ENCODE results near the gene KLHDC7B.

KLHDC7B gene

DNA sequence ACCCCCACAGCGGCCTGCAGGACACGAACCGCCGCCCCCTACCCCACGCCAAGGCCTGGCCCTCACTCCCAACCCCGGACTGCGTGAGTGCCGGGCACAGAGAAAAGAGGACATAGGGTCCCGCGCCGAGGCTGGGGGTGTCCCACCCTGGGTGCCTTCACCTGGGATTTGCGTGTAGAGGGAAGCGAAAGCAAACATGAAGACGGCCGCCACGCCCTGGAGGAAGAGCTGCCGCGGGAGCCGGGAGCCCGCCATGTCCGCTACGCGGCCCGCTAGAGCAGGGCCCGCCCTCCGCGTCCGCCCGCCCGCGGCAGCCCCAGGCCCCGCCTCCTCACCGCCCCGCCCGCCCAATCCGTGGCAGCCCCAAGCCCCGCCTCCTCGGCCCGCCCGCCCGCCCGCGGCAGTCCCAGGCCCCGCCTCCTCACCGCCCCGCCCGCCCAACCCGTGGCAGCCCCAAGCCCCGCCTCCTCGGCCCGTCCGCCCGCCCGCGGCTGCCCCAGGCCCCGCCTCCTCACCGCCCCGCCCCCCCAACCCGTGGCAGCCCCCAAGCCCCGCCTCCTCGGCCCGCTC is 38.2 kb upstream of the KLHDC7B start, which contains the start of gene LMF2:
Gene LMF2, minus strand, starts transcription at position 282 of the 570 bp plus-strand sequence. Its CDS starts 27 bp downstream, at position 255.
- DNase-seq (ENCODE audit: low spot score), result peak; percentile 99
- in situ Hi-C loops (cut with MboI; ENCODE audit: low pct_unique_long_range_greater_than_20kb, low sequenced_read_pairs, unreplicated experiment), result no loop called here
- TF ChIP-seq, protein P1, sequence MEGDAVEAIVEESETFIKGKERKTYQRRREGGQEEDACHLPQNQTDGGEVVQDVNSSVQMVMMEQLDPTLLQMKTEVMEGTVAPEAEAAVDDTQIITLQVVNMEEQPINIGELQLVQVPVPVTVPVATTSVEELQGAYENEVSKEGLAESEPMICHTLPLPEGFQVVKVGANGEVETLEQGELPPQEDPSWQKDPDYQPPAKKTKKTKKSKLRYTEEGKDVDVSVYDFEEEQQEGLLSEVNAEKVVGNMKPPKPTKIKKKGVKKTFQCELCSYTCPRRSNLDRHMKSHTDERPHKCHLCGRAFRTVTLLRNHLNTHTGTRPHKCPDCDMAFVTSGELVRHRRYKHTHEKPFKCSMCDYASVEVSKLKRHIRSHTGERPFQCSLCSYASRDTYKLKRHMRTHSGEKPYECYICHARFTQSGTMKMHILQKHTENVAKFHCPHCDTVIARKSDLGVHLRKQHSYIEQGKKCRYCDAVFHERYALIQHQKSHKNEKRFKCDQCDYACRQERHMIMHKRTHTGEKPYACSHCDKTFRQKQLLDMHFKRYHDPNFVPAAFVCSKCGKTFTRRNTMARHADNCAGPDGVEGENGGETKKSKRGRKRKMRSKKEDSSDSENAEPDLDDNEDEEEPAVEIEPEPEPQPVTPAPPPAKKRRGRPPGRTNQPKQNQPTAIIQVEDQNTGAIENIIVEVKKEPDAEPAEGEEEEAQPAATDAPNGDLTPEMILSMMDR (IDR thresholded peaks at IDR 0.05; ENCODE audit: extremely low read depth, insufficient read depth, missing control alignments), result no peak

DNA sequence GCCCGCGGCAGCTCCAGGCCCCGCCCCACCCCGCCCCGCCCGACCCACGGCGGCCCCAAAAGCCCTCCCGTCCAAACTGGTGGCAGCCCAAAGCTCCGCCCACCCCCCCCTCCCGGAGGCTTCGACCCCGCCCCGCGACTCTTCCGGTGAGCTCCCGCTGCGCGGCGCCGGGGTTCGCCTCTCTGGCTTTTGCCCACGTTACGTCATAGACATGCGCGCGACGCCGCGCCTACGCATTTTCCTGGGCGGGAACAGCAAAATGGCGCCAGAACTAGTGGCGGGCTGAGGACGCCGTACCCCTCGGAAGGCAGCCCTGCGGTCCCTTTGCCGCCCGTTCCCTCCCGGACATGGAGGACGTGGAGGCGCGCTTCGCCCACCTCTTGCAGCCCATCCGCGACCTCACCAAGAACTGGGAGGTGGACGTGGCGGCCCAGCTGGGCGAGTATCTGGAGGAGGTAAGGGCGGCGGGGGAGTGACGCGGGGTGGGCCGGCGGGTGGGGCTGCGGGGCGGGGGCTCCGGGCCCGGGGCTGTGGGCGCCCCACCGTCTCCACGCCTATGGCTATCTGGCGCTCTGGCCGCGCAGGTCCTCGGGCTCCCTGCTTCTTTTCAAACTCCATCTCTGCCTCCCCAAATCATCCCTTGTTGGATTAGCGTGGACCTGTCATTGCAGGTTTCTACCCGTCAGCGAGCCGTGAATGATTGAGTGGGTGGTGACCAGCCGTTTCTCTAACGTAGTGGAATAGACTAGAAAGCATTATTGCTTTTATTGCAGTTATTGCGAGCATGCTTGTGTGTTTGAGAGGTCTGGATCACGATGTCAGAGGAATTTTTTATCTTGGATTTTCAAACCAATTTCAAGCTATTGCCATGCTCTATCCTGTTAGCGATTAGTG is 37.5 kb upstream of the KLHDC7B start, which contains the start of gene NCAPH2:
Gene NCAPH2, plus strand, starts transcription at position 234 of the 894 bp plus-strand sequence. Its CDS starts 114 bp downstream, at position 348.
- peak; percentile 100 for DNase-seq (ENCODE audit: low spot score)
- TF ChIP-seq, protein P1 (IDR thresholded peaks at IDR 0.05; ENCODE audit: extremely low read depth, insufficient read depth, missing control alignments), result no peak
- in situ Hi-C loops (cut with MboI; ENCODE audit: low pct_unique_long_range_greater_than_20kb, low sequenced_read_pairs, unreplicated experiment), result no loop called here

DNA sequence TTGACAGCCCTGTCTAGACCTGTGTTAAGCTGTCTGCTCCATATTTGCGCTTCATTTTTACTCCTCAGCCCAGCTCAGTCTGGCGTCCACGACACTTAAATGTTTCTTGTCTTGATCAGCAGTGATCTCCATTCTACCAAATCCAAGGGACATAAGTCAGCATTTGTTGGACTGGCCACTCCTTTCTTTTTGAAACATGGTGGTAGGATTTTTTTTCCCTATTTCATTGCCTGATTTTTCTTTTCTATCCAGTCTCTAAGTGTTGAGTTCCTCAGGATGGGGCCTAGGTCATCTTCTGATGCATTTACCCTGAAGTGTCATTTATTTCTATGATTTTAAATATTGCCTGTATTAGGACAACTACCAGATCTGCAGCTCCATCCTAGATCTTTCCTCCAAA is 36.8 kb upstream of the KLHDC7B start:
- in situ Hi-C loops (cut with MboI; ENCODE audit: low pct_unique_long_range_greater_than_20kb, low sequenced_read_pairs, unreplicated experiment), result no loop called here
- DNase-seq (ENCODE audit: low spot score), result no peak
- TF ChIP-seq, protein P1 (IDR thresholded peaks at IDR 0.05; ENCODE audit: extremely low read depth, insufficient read depth, missing control alignments), result no peak

DNA sequence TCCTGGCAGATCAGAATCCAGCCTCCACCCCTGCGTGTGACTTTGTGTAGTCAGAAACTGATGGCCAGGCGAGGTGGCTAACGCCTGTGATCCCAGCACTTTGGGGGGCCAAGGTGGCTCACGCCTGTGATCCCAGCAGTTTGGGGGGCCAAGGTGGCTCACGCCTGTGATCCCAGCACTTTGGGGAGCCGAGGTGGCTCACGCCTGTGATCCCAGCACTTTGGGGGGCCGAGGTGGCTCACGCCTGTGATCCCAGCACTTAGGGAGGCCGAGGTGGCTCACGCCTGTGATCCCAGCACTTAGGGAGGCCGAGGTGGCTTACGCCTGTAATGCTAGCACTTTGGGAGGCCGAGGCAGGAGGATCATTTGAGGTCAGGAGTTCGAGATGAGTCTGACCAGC is 32.5 kb upstream of the KLHDC7B start:
- in situ Hi-C loops (cut with MboI; ENCODE audit: low pct_unique_long_range_greater_than_20kb, low sequenced_read_pairs, unreplicated experiment), result no loop called here
- TF ChIP-seq, protein P1 (IDR thresholded peaks at IDR 0.05; ENCODE audit: extremely low read depth, insufficient read depth, missing control alignments), result no peak
- no peak for DNase-seq (ENCODE audit: low spot score)

DNA sequence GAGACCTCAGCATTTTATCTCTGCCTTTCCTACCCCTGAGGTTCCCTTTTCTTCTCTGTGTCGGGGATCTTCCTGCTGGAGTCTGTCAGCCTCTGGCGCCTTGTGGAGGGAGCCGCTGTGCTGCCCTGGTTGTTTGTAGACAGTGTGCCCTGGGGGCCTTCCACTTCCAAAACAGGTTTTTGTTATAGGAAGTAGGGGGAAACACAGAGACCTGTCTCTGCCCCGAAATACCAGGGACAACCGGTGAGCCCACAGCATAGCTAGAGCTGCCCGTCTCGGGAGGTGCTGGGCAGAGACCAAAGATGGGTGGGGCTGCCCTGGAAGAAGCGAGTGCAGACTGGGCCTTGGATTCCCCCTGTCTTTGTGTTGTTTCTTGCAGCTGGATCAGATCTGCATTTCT is 29.6 kb upstream of the KLHDC7B start:
- TF ChIP-seq, protein P1 (IDR thresholded peaks at IDR 0.05; ENCODE audit: extremely low read depth, insufficient read depth, missing control alignments), result no peak
- DNase-seq (ENCODE audit: low spot score), result no peak
- in situ Hi-C loops (cut with MboI; ENCODE audit: low pct_unique_long_range_greater_than_20kb, low sequenced_read_pairs, unreplicated experiment), result no loop called here

DNA sequence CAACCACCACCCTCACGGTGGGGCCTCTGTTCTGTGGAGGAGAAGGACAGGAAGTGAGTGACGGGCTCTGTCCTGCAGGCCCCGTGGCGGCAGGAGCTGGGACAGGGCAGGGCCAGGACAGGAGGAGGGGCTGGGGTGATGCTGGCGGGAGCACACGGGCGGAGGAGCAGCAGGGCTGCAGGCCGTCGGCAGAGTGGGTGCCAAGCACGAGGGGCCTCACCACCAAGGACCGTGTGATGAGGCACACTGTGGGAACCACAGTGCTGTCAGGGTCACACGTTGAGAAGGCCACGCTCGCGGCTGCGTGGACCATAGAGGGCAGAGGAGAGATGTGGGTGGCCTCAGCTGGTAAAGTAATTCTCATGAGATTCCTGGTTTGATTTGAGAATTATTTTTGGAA is 28.8 kb upstream of the KLHDC7B start:
- no peak for DNase-seq (ENCODE audit: low spot score)

More for the DNA sequence above, 28.8 kb upstream of the KLHDC7B start:
- in situ Hi-C loops (cut with MboI; ENCODE audit: low pct_unique_long_range_greater_than_20kb, low sequenced_read_pairs, unreplicated experiment), result no loop called here
- TF ChIP-seq, protein P1 (IDR thresholded peaks at IDR 0.05; ENCODE audit: extremely low read depth, insufficient read depth, missing control alignments), result no peak

Measured in GM13977 (cell line).